HT-29 (cell line): ENCODE measurements around the gene CORO2B. TPM values are rescaled to one million over a fixed set of nuclear protein-coding genes. Genes with fewer than 3 reads are reported as not detected.
"Not testable (repeated sequence)": the region's sequence is repeated elsewhere in the genome, so short reads cannot be mapped to it uniquely, and the experiment has no call there.

ENCODE experiments used
- DNase-seq: peaks from one replicate; pipeline ENCODE4 v3.0.0-alpha.2; 2015; ENCODE audit warnings: low spot score
- total RNA-seq: library from RNA; depleted of rRNA; stranded (reverse); fragments of >200 nt; shearing (Covaris generic); gene quantifications from 2 replicates; pipeline ENCODE4 v1.2.3, GENCODE V29; 2014

Gene CORO2B
- total RNA-seq, 1 experiment from 2014 or later = not detected

DNA sequence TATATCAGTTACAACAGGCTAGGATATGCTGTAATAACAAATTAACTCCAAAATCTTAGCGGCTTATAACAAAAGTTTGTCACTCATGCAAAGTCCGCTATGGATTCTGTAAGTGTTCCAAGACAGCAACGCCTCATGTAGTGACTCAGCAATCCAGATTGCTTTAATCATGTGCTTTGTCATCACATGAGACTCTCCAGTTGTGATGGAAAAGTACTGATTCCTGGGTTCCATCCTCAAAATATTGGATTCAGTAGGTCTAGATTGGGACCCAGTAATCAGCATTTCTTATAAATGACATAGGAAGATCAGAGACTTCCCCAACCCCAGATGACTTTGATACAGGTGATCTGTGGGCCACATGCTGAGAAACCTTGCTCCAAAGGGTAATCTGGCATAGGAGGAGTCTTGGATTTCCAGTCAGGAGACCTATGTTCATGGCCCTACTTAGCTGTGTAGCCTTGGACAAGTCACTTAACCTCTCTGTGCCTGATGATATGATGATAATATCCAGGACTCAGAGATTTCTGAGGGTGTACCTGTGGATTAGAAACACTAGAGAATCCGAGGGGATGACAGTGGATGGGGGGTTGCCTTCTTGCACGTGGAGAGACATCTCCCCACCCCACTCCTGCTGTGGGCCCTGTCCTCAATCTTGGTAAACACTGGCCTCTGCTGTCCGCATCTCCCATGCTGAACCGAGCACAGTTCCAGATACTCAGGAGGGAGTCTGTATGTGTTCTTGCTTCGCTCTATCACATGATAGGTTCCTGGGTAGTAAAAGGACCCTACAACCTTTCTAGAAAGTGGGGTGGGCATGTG lies 65.5 kb downstream of the CORO2B start:
- DNase-seq = no peak

DNA sequence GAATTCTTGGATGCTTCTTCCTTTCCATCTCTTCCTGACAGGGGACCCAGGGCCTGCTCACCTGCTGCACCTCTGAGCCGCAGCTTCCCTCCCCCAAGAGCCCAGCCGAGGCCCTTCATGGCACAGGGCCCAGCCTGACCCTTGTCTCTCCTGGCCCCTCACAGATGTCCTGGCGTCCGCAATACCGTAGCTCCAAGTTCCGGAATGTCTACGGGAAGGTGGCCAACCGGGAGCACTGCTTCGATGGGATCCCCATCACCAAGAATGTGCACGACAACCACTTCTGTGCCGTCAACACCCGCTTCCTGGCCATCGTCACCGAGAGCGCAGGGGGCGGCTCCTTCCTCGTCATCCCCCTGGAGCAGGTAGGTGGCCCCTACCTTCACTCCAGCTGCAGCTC lies 66.2 kb downstream of the CORO2B start:
- DNase-seq = no peak

- DNase-seq = no peak
These were observed 67.4 kb downstream of the CORO2B start for GRCh38 chr15:68646156-68646555.

DNA sequence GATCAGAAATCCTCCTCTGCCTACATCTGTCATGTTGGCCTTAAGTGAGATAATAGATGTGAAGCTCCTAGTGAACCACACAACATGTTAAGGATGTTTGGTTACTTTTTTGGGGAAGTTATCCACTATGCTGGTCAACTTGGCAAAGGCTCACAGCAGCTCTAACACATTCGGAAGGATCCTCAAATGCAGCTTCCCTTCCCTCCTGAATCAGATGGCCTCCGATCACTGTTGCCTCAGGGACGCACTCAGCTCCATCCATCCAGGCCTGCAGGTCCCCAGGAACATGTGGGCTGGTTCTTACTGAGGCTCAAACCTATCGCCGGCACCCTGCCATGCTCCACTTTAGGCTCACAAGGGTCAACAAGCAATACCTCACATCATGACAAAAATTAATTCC lies 67.9 kb downstream of the CORO2B start:
- DNase-seq = no peak

DNA sequence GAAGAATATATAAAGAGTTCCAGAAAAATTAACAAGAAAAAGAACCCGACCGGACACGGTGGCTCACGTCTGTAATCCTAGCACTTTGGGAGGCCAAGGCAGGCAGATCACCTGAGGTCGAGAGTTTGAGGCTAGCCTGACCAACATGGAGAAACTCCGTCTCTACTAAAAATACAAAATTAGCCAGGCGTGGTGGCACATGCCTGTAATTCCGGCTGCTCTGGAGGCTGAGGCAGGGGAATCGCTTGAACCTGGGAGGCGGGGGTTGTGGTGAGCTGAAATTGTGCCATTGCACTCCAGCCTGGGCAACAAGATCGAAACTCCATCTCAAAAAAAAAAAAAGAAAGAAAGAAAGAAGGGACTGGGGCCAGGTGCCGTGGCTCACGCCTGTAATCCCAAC lies 68.6 kb downstream of the CORO2B start:
- not testable (repeated sequence) for DNase-seq

GRCh38 chr15:68650901-68651709 lies 72.3 kb downstream of the CORO2B start:
- DNase-seq = peak; percentile 74

DNA sequence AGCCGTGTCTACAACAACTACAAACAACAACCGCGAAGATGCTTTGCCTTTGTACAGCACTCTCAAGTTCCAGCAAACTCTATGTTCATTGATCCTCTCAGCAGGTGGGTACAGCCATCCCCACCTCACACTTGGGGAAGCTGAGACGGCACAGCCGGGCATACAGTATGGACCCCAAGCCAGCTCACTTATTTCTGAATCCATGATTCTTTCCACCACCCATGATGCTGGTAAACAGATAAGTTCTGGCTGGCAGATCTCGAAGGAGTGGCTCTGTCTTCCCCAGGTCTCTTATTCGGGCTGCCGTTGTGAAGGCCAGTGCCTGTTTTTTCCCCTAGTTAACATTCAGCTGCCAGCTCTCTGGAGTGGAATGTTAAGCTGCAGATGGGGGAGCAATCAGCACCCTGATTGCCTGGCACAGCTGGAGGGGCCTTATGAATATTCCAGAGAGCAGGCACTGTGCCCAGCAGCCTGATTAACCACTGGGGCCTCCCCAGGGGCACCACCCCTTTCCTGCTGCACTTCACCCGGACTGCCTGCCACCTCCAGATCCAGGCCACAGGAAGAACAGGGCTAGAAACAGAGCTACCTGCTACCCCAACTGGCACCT lies 73.2 kb downstream of the CORO2B start:
- DNase-seq = no peak

GRCh38 chr15:68653031-68653635 lies 74.3 kb downstream of the CORO2B start:
- no peak for DNase-seq

GRCh38 chr15:68653801-68654200 lies 75.0 kb downstream of the CORO2B start:
- DNase-seq = no peak

DNA sequence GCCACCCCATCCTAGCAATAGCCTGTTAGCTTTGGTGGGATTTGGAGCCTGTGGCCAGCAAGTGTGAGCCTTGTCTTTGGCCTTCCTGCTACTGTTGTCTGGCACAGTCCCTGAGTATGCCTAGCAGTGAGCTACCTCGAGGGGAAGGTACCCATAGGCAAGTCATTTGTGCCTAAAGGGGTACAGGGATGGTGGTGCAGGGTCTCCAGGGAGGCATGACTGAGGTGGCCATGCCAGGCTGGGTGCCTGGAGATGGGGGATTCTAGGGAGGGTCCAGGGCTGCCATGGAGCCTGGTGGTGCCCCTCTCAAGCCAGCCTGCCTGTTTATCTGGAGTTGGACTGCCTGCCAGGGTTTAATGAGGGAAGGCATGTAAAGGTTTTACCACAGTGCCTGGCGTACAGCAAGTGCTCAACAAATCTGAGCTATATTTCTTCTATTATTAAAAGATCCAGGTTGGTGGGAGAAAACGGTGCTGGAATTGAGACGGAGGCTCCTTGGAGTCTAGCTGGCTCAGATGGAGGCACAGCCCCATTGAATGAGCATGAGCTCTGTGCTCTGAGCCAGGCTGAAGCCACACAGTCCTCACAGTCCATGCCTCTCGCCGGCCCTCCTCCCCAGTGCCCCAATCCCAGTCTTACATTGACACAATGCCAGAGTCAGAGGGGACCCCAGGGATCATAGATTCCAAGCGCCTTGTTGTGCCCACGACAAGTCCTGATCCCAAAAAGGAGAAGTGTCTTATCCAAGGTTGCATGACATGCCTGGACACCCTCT lies 76.2 kb downstream of the CORO2B start:
- no peak for DNase-seq

GRCh38 chr15:68655686-68656437 lies 77.1 kb downstream of the CORO2B start:
- no peak for DNase-seq

DNA sequence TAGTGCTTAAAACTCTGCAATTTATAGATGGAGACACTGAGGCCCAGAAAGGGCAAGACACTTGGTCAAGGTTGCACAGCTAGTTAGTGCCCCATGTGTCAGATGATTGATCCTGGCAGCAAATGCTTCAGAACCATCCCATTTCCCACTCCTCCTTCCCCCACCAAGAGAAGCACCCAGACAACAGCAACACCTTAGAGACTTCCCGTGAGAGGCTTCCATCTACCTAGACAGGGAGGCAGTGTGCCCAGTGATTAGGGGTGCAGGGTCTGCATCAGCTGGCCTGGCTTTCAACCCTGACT lies 77.6 kb downstream of the CORO2B start:
- no peak for DNase-seq

- DNase-seq = no peak
These were observed 79.4 kb downstream of the CORO2B start for GRCh38 chr15:68658151-68658550.

DNA sequence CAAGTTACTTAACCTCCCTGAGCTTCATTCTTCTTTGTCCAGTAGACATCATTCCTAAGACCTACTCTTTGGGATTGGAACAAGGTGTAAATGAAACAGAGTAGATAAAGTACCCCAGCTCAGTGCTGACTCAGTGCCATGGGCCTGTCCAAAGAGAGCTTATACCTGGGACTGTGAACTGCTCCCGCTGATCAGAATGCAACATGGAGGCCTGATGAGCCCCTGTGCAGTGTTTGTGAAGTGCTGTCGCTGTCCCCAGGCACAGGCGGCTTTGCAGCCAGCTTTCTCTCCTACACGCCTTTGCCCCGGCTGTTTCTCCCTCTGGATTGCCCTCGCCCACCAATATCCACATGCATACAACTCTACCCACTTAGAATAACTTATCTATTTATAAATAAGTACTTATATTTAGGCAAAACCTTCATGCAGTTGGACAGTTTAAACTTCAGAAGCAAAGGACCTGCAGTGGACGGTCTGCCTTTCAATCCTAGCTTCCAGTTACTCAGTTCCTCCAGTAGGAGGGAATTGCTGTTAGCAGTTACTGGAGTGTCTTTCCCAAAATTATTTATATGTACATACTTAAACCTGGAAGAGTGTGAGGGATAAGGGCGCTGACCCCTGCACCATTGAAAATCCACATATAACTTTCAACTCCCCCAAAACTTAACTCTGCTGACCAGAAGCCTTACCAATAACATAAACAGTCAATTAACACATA lies 80.0 kb downstream of the CORO2B start:
- DNase-seq = no peak

DNA sequence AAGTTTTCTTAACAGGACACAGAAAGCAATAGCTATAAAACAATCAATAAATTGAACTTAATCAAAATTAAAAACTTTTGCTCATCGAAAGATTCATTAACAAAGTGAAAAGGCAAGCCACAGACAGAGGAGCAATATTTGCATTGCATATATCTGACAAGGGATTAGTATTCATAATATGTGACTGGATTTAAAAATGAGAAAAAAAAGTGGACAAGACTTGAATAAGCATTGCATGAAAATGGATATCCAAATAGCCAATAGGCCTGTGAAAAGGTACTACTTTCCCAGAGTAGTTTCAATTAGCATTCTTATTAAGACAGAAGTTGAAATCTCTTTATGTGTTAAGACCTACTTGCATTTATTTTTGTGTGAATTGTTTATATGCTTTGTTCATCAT lies 84.7 kb downstream of the CORO2B start:
- no peak for DNase-seq

DNA sequence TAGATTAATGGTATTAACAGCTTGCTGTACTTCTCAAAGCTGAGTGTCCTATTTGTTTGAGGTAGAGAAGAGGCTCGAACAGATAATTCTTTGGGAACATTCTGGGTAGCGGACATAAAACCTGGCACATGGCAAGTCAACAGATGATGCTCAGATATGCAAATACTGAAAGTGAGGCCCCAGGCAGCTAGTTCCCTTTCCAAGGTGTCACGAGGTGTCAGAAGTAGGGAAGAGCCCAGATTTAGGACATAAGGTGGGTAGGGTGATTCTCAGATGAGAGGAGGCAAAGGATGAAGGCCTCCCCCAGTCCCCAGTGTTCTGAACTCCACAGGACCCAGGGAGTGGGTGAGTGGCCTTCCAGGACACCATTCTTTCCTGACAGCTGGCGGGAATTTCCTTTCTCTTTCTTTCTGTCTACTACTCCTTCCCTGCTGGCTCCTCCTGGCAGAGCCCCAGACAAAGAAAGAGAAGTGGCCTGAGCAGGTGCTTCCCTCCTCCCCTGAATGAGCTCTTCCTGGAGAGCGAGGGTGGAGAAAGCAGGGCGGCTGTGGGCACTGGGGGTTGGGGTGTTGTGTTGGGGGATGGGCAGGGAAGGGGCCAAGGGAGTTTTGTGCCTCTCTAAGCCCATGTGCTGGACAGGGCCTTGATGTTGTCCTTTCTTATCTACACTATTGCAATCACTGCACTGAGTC lies 87.5 kb downstream of the CORO2B start:
- DNase-seq = no peak

GRCh38 chr15:68666812-68667450 lies 88.1 kb downstream of the CORO2B start:
- DNase-seq = no peak

GRCh38 chr15:68667800-68668625 lies 89.2 kb downstream of the CORO2B start:
- DNase-seq = no peak
